Measurements from ENCODE around the gene ABHD16A. TPM values are rescaled to one million over a fixed set of nuclear protein-coding genes. Genes with fewer than 3 reads are reported as not detected.

Gene ABHD16A
- total RNA-seq, 4 donors from 2014 or later, result 39.2 to 82.9 (median 57.5) TPM

- ATAC-seq (no peak), DNase-seq (no peak)
- intact Hi-C loops (cut with DNase I; ENCODE audit: low total_unique reads) (no loop called here), in situ Hi-C loops (cut with MboI; ENCODE audit: low sequenced_read_pairs in 4 of 4) (loop anchor here in 1 of 4 donors (25.0 kb wide), 1 partner anchor 272 kb away; the partner anchor contains the start of genes DXO, NELFE and SKIC2)
- TF ChIP-seq POLR2A (IDR thresholded peaks at IDR 0.05), result no peak
- TF ChIP-seq, protein P1, sequence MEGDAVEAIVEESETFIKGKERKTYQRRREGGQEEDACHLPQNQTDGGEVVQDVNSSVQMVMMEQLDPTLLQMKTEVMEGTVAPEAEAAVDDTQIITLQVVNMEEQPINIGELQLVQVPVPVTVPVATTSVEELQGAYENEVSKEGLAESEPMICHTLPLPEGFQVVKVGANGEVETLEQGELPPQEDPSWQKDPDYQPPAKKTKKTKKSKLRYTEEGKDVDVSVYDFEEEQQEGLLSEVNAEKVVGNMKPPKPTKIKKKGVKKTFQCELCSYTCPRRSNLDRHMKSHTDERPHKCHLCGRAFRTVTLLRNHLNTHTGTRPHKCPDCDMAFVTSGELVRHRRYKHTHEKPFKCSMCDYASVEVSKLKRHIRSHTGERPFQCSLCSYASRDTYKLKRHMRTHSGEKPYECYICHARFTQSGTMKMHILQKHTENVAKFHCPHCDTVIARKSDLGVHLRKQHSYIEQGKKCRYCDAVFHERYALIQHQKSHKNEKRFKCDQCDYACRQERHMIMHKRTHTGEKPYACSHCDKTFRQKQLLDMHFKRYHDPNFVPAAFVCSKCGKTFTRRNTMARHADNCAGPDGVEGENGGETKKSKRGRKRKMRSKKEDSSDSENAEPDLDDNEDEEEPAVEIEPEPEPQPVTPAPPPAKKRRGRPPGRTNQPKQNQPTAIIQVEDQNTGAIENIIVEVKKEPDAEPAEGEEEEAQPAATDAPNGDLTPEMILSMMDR (IDR thresholded peaks at IDR 0.05 in 4 of 5, conservative IDR thresholded peaks at IDR 0.05 in 1 of 5), result no peak
- no peaks in the 10 kb centered on the region for H3K27me3 ChIP-seq
- H3K36me3 ChIP-seq, result peaks cover 0 to 98% of the 10 kb centered on the region in 2 donors
- no peaks in the 10 kb centered on the region for H3K9me3 ChIP-seq
- no peak overlapping the region for H3K27ac ChIP-seq
- H3K4me1 ChIP-seq, result no peaks in the 10 kb centered on the region
- H3K4me3 ChIP-seq, result no peak overlapping the region
These were observed 12.7 kb downstream of the ABHD16A start for GRCh38 chr6:31690231-31691077.

- in situ Hi-C loops (cut with MboI; ENCODE audit: low sequenced_read_pairs in 4 of 4), result loop anchor here in 2 of 4 donors (5.0 to 25.0 kb wide), 3 partner anchors 83 to 273 kb away; partner anchors contain the start of genes DXO (in 1 of the 2), NELFE (in 1 of the 2) and SKIC2 (in 1 of the 2)
- intact Hi-C loops (cut with DNase I; ENCODE audit: low total_unique reads), result no loop called here
These were observed 13.6 kb downstream of the ABHD16A start for GRCh38 chr6:31689249-31690110.

GRCh38 chr6:31687860-31688693, 15.0 kb downstream of the ABHD16A start:
- ATAC-seq (no peak), DNase-seq (no peak)
- Histone ChIP-seq H3K9me3 (no peaks in the 10 kb centered on the region), H3K4me3 (no peak overlapping the region), H3K27me3 (no peaks in the 10 kb centered on the region), H3K4me1 (no peaks in the 10 kb centered on the region), H3K27ac (no peak overlapping the region), H3K36me3 (peaks cover 0 to 83% of the 10 kb centered on the region in 2 donors)
- intact Hi-C loops (cut with DNase I; ENCODE audit: low total_unique reads), result no loop called here
- in situ Hi-C loops (cut with MboI; ENCODE audit: low sequenced_read_pairs in 4 of 4), result loop anchor here in 2 of 4 donors (5.0 to 25.0 kb wide), 3 partner anchors 84 to 274 kb away; partner anchors contain the start of genes DXO (in 1 of the 2), NELFE (in 1 of the 2) and SKIC2 (in 1 of the 2)
- TF ChIP-seq, protein P1 (IDR thresholded peaks at IDR 0.05 in 4 of 5, conservative IDR thresholded peaks at IDR 0.05 in 1 of 5), result no peak
- no peak for TF ChIP-seq POLR2A (IDR thresholded peaks at IDR 0.05)

More at GRCh38 chr6:31689249-31690110, 13.6 kb downstream of the ABHD16A start:
- Histone ChIP-seq H3K4me3 (no peak overlapping the region), H3K4me1 (no peaks in the 10 kb centered on the region), H3K27ac (no peak overlapping the region), H3K27me3 (no peaks in the 10 kb centered on the region), H3K9me3 (no peaks in the 10 kb centered on the region), H3K36me3 (peaks cover 0 to 94% of the 10 kb centered on the region in 2 donors)
- no peak for DNase-seq
- ATAC-seq, result no peak
- TF ChIP-seq, protein P1 (IDR thresholded peaks at IDR 0.05 in 4 of 5, conservative IDR thresholded peaks at IDR 0.05 in 1 of 5), result no peak
- TF ChIP-seq POLR2A (IDR thresholded peaks at IDR 0.05), result no peak

DNA sequence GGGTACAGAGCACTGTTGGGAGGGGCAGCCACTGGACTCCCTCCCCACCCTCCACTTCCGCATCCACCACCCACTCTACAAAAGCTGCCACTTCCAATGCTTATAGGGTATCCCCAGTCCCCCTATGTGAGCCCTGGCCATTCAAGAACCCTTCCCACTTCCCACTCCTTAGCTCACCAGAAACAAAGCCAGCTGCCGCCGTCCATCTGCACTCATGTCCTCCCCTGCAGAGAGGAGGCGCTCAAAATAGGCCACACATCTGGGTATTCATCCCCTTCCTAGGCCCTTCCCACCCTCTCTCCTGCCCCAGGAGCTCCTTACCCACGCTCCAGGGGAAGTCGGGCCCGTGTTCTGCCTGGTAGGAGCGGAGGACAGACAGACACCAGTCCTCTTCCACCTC, 15.8 kb downstream of the ABHD16A start:
- in situ Hi-C loops (cut with MboI; ENCODE audit: low sequenced_read_pairs in 4 of 4) (loop anchor here in 2 of 4 donors (5.0 to 25.0 kb wide), 3 partner anchors 85 to 275 kb away; partner anchors contain the start of genes DXO (in 1 of the 2), NELFE (in 1 of the 2) and SKIC2 (in 1 of the 2)), intact Hi-C loops (cut with DNase I; ENCODE audit: low total_unique reads) (no loop called here)
- Histone ChIP-seq H3K27me3 (no peaks in the 10 kb centered on the region), H3K36me3 (peaks cover 0 to 75% of the 10 kb centered on the region in 2 donors), H3K4me3 (no peak overlapping the region), H3K27ac (no peak overlapping the region), H3K4me1 (no peaks in the 10 kb centered on the region), H3K9me3 (no peaks in the 10 kb centered on the region)
- TF ChIP-seq, protein P1 (IDR thresholded peaks at IDR 0.05 in 4 of 5, conservative IDR thresholded peaks at IDR 0.05 in 1 of 5), result no peak
- TF ChIP-seq POLR2A (IDR thresholded peaks at IDR 0.05), result no peak
- DNase-seq, result no peak
- no peak for ATAC-seq
